Neural progenitor cell (in vitro differentiated cells): ENCODE measurements around the gene SMARCB1. TPM values are rescaled to one million over a fixed set of nuclear protein-coding genes. Genes with fewer than 3 reads are reported as not detected.
A peak's percentile ranks its signal among the peaks of the same experiment; 100 is the strongest.

Experiments
- DNase-seq: peaks from one replicate; pipeline ENCODE4 v3.0.0-alpha.2; 2016; ENCODE audit warnings: low spot score
- H2AFZ ChIP-seq: fragments of 200-600 bp; sonication (generic); replicated peaks from 2 replicates; pipeline ENCODE4 v1.6.1; 2016; ENCODE audit warnings: antibody characterized with exemption
- H3F3A ChIP-seq: fragments of 200-600 bp; sonication (generic); 2 replicates; pipeline ENCODE4 v1.6.1; 2016; ENCODE audit warnings: antibody characterized with exemption, low read depth
- H3K27ac ChIP-seq: fragments of 200-600 bp; sonication (generic); 2 replicates; pipeline ENCODE4 v1.5.1; 2016; ENCODE audit warnings: mild to moderate bottlenecking
- H3K27me3 ChIP-seq: fragments of 200-600 bp; sonication (generic); 2 replicates; pipeline ENCODE4 v1.6.1; 2016; ENCODE audit warnings: mild to moderate bottlenecking, moderate library complexity
- H3K36me3 ChIP-seq: fragments of 200-600 bp; sonication (generic); 2 replicates; pipeline ENCODE4 v1.5.1; 2016
- H3K4me1 ChIP-seq: fragments of 200-600 bp; sonication (generic); 2 replicates; pipeline ENCODE4 v1.6.1; 2016; ENCODE audit warnings: mixed run types
- H3K4me2 ChIP-seq: fragments of 200-600 bp; sonication (generic); 2 replicates; pipeline ENCODE4 v1.6.1; 2016
- H3K4me3 ChIP-seq: fragments of 200-600 bp; sonication (generic); 2 replicates; pipeline ENCODE4 v1.5.1; 2016
- H3K79me2 ChIP-seq: fragments of 200-600 bp; sonication (generic); 2 replicates; pipeline ENCODE4 v1.6.1; 2016; ENCODE audit warnings: low read depth
- H3K9ac ChIP-seq: fragments of 200-600 bp; sonication (generic); 2 replicates; pipeline ENCODE4 v1.6.1; 2016
- H3K9me3 ChIP-seq: fragments of 200-600 bp; sonication (generic); 2 replicates; pipeline ENCODE4 v1.5.1; 2016; ENCODE audit warnings: low read depth
- H4K20me1 ChIP-seq: fragments of 200-600 bp; sonication (generic); 2 replicates; pipeline ENCODE4 v1.6.1; 2016; ENCODE audit warnings: low read depth
- H3K27ac Mint-ChIP-seq: 3 replicates; pipeline ENCODE4 v1.8.0; 2021; ENCODE audit warnings: mixed read lengths
- H3K27me3 Mint-ChIP-seq: 2 replicates; pipeline ENCODE4 v1.8.0; 2022; ENCODE audit warnings: low read depth, mild to moderate bottlenecking, inconsistent platforms, moderate library complexity, mixed read lengths; ENCODE audit not compliant: insufficient read depth
- H3K36me3 Mint-ChIP-seq: 3 replicates; pipeline ENCODE4 v1.8.0; 2021; ENCODE audit warnings: mixed read lengths
- H3K4me1 Mint-ChIP-seq: 3 replicates; pipeline ENCODE4 v1.8.0; 2021; ENCODE audit warnings: mixed read lengths
- H3K4me3 Mint-ChIP-seq: 3 replicates; pipeline ENCODE4 v1.8.0; 2021; ENCODE audit warnings: mild to moderate bottlenecking, moderate library complexity, mixed read lengths
- H3K9me3 Mint-ChIP-seq: 3 replicates; pipeline ENCODE4 v1.8.0; 2020; ENCODE audit warnings: mixed read lengths
- CTCF ChIP-seq: fragments of 200-600 bp; sonication (generic); IDR thresholded peaks from 2 replicates; pipeline ENCODE4 v1.5.1; 2017; ENCODE audit warnings: antibody characterized with exemption, mild to moderate bottlenecking
- EZH2 ChIP-seq: fragments of 200-600 bp; sonication (generic); IDR thresholded peaks from 2 replicates; pipeline ENCODE4 v1.6.1; 2017; ENCODE audit warnings: antibody characterized with exemption, mild to moderate bottlenecking, moderate library complexity
- EZH2phosphoT487 ChIP-seq: fragments of 200-600 bp; sonication (generic); IDR thresholded peaks from 2 replicates; pipeline ENCODE4 v1.6.1; 2017; ENCODE audit warnings: antibody characterized with exemption
- total RNA-seq: library from RNA; depleted of rRNA; stranded (reverse); fragments of >200 nt; gene quantifications from 2 replicates; pipeline ENCODE4 v1.2.3, GENCODE V29; 2015; ENCODE audit warnings: low replicate concordance

Gene SMARCB1
- total RNA-seq, 1 donor from 2014 or later = 151 TPM

GRCh38 chr22:23828800-23829680 is 42.3 kb downstream of the SMARCB1 start:
- Histone ChIP-seq H3K9ac (no peak overlapping the region), H3K79me2 (peaks cover 12% of the 10 kb centered on the region), H2AFZ (no peak overlapping the region), H3K27me3 (no peaks in the 10 kb centered on the region), H4K20me1 (peaks cover 27% of the 10 kb centered on the region), H3K27ac (no peak overlapping the region), H3K4me2 (no peak overlapping the region), H3K9me3 (no peaks in the 10 kb centered on the region), H3K4me3 (no peak overlapping the region), H3F3A (no peaks in the 10 kb centered on the region), H3K36me3 (no peaks in the 10 kb centered on the region), H3K4me1 (no peaks in the 10 kb centered on the region)
- no peaks in the 10 kb centered on the region for H3K9me3 Mint-ChIP-seq
- H3K4me1 Mint-ChIP-seq = peaks cover 2% of the 10 kb centered on the region
- no peak overlapping the region for H3K4me3 Mint-ChIP-seq
- DNase-seq = no peak
- TF ChIP-seq EZH2phosphoT487 (no peak), EZH2 (no peak), CTCF (no peak)
- no peak overlapping the region for H3K27ac Mint-ChIP-seq
- H3K27me3 Mint-ChIP-seq = no peaks in the 10 kb centered on the region
- peaks cover 36% of the 10 kb centered on the region for H3K36me3 Mint-ChIP-seq

- Mint-ChIP-seq H3K9me3 (no peaks in the 10 kb centered on the region), H3K27ac (peak overlapping the region; percentile 2), H3K4me1 (peaks cover 2% of the 10 kb centered on the region), H3K4me3 (no peak overlapping the region), H3K36me3 (peaks cover 34% of the 10 kb centered on the region), H3K27me3 (peaks cover 2% of the 10 kb centered on the region)
- Histone ChIP-seq H3K27ac (no peak overlapping the region), H3K4me2 (no peak overlapping the region), H4K20me1 (peaks cover 27% of the 10 kb centered on the region), H2AFZ (no peak overlapping the region), H3K79me2 (peaks cover 12% of the 10 kb centered on the region), H3K4me1 (no peaks in the 10 kb centered on the region), H3K36me3 (no peaks in the 10 kb centered on the region), H3F3A (no peaks in the 10 kb centered on the region), H3K4me3 (no peak overlapping the region), H3K27me3 (no peaks in the 10 kb centered on the region), H3K9ac (no peak overlapping the region), H3K9me3 (no peaks in the 10 kb centered on the region)
- TF ChIP-seq EZH2phosphoT487 (no peak), CTCF (no peak)
- no peak for DNase-seq
Measured at GRCh38 chr22:23829845-23830372, 43.1 kb downstream of the SMARCB1 start.

GRCh38 chr22:23831261-23831660 is 44.5 kb downstream of the SMARCB1 start:
- TF ChIP-seq EZH2phosphoT487 = no peak
- TF ChIP-seq CTCF = no peak
- no peak for TF ChIP-seq EZH2
- H3K27ac ChIP-seq = no peak overlapping the region
- no peak for DNase-seq
- peaks cover 12% of the 10 kb centered on the region for H3K79me2 ChIP-seq
- Mint-ChIP-seq H3K4me3 (no peak overlapping the region), H3K27me3 (peaks cover 2% of the 10 kb centered on the region), H3K36me3 (peaks cover 27% of the 10 kb centered on the region), H3K9me3 (no peaks in the 10 kb centered on the region), H3K4me1 (peaks cover 5% of the 10 kb centered on the region), H3K27ac (no peak overlapping the region)
- no peak overlapping the region for H3K4me3 ChIP-seq
- H3K9ac ChIP-seq = no peak overlapping the region
- no peaks in the 10 kb centered on the region for H3K9me3 ChIP-seq
- no peak overlapping the region for H3K4me2 ChIP-seq
- H4K20me1 ChIP-seq = peaks cover 30% of the 10 kb centered on the region
- H3K36me3 ChIP-seq = no peaks in the 10 kb centered on the region
- H3K27me3 ChIP-seq = no peaks in the 10 kb centered on the region
- no peaks in the 10 kb centered on the region for H3K4me1 ChIP-seq
- H2AFZ ChIP-seq = no peak overlapping the region
- H3F3A ChIP-seq = peaks cover 2% of the 10 kb centered on the region
